MM.1S (cell line): ENCODE results near the gene SNORC.

Experiments
- EZH2 ChIP-seq: fragments of 300-600 bp; sonication (generic); optimal IDR thresholded peaks from 2 replicates; pipeline ENCODE3; 2017; ENCODE audit warnings: low read depth, mild to moderate bottlenecking, antibody characterized with exemption, low read length, mixed read lengths
- EZH2phosphoT487 ChIP-seq: fragments of 300-600 bp; sonication (generic); IDR thresholded peaks from 2 replicates; pipeline ENCODE4 v1.6.1; 2018; ENCODE audit warnings: antibody characterized with exemption, low read length
- TF ChIP-seq, protein P1 (sequence below): fragments of 300-600 bp; sonication (generic); IDR thresholded peaks from 2 replicates; pipeline ENCODE4 v1.5.1; 2016; ENCODE audit warnings: antibody characterized with exemption, low read length, mixed read lengths

DNA sequence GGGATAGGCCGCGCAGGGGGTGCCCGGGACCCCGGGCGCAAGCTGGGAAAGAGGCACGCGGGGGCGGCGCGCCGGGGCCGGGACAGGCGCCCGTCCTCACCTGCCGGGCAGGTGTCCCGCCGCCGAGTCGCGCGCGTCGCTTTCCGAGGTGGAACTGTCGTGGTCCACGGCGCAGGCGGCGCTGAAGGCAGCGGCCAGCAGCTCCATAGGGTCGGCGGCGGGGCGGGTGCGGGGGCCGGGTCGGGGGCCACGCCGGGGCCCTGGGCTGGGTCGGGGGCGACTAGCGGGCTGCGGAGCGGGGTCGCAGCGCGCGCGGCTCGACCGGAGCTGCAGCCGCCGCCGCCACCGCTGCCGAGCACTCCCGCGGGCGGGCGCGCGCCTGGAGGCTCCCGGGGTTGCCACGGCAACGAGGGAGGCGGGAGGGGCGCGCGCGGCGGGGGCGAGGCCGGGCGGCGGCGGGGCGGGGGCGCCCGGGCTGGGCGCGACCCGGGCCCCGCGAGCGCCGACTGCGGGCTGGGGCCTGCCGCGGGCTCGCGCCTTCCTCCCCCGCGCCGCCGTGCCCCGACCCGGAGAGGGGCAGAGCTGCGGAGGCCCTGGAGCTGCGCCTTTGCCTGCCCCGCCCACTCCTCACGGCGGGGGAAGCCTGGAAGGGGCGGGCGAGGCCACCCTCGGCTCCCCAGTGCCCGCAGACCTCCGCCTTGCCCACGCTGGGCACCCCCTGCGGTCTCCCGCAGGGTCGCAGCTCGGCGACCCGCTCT lies 57.9 kb downstream of the SNORC start:
- no peak for TF ChIP-seq EZH2
- TF ChIP-seq, protein P1, sequence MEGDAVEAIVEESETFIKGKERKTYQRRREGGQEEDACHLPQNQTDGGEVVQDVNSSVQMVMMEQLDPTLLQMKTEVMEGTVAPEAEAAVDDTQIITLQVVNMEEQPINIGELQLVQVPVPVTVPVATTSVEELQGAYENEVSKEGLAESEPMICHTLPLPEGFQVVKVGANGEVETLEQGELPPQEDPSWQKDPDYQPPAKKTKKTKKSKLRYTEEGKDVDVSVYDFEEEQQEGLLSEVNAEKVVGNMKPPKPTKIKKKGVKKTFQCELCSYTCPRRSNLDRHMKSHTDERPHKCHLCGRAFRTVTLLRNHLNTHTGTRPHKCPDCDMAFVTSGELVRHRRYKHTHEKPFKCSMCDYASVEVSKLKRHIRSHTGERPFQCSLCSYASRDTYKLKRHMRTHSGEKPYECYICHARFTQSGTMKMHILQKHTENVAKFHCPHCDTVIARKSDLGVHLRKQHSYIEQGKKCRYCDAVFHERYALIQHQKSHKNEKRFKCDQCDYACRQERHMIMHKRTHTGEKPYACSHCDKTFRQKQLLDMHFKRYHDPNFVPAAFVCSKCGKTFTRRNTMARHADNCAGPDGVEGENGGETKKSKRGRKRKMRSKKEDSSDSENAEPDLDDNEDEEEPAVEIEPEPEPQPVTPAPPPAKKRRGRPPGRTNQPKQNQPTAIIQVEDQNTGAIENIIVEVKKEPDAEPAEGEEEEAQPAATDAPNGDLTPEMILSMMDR = no peak
- no peak for TF ChIP-seq EZH2phosphoT487
